BE2C (cell line): ENCODE measurements around the gene SLC12A6.

Experiments used
- DNase-seq: peaks from one replicate; pipeline ENCODE4 v3.0.0-alpha.2; 2020
- H3K27me3 ChIP-seq: fragments of 250-450 bp; sonication (Bioruptor Pico); 2 replicates; pipeline ENCODE4 v1.5.1; 2020; ENCODE audit warnings: mild to moderate bottlenecking
- H3K36me3 ChIP-seq: fragments of 250-450 bp; sonication (Bioruptor Pico); 2 replicates; pipeline ENCODE4 v1.5.1; 2020; ENCODE audit warnings: mild to moderate bottlenecking
- H3K4me1 ChIP-seq: fragments of 250-450 bp; sonication (Bioruptor Pico); 2 replicates; pipeline ENCODE4 v1.5.1; 2020
- H3K4me3 ChIP-seq: 2 replicates; pipeline ENCODE4 v1.5.1; 2011; ENCODE audit warnings: low read depth, low read length
- H3K9me3 ChIP-seq: fragments of 250-450 bp; sonication (Bioruptor Pico); 2 replicates; pipeline ENCODE4 v1.5.1; 2020
- TF ChIP-seq, protein P1 (sequence below): IDR thresholded peaks from 2 replicates; pipeline ENCODE4 v1.5.1; 2012; ENCODE audit warnings: mild to moderate bottlenecking, low read depth, low read length

The SLC12A6 gene

DNA sequence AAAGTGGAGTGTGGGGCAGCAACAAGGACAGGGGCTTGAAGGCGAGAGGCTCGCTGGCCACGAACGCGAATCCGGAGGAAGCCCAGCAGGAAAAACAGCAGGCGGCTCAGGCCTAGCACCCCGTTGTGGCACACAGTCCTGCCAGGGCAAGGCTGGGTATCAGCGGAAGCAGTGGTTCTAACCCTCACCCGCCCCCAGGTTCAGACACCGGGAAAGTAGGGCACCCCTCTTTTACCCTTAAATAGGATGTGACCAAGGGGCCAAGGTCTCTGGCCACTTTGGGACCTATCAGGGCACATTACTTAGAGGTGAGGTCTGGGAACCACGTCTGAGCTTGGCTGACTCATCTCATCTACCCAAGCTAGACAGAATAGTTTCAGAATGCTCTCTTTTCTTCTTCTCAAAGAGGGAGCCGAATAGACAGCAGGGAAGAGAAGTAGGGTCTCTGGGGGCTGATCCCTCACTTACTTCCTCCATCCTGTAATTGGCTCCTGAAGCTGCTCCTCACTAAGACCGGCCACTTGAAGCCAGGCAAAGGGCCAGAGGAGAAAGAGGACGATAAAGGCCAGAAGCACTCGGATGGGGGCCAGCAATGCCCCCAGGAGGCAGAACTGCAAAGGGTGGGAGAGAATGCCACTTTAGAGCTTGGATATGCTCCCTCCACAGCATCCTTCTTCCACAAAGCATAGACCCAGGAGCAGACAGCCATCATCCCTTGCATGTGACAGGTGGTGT, 27.7 kb upstream of the SLC12A6 start:
- Histone ChIP-seq H3K4me1 (no peaks in the 10 kb centered on the region), H3K4me3 (no peak overlapping the region; the same call in 1 of the 2 replicates), H3K9me3 (no peaks in the 10 kb centered on the region), H3K36me3 (no peaks in the 10 kb centered on the region), H3K27me3 (no peaks in the 10 kb centered on the region)
- no peak for DNase-seq
- TF ChIP-seq, protein P1, sequence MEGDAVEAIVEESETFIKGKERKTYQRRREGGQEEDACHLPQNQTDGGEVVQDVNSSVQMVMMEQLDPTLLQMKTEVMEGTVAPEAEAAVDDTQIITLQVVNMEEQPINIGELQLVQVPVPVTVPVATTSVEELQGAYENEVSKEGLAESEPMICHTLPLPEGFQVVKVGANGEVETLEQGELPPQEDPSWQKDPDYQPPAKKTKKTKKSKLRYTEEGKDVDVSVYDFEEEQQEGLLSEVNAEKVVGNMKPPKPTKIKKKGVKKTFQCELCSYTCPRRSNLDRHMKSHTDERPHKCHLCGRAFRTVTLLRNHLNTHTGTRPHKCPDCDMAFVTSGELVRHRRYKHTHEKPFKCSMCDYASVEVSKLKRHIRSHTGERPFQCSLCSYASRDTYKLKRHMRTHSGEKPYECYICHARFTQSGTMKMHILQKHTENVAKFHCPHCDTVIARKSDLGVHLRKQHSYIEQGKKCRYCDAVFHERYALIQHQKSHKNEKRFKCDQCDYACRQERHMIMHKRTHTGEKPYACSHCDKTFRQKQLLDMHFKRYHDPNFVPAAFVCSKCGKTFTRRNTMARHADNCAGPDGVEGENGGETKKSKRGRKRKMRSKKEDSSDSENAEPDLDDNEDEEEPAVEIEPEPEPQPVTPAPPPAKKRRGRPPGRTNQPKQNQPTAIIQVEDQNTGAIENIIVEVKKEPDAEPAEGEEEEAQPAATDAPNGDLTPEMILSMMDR: no peak

DNA sequence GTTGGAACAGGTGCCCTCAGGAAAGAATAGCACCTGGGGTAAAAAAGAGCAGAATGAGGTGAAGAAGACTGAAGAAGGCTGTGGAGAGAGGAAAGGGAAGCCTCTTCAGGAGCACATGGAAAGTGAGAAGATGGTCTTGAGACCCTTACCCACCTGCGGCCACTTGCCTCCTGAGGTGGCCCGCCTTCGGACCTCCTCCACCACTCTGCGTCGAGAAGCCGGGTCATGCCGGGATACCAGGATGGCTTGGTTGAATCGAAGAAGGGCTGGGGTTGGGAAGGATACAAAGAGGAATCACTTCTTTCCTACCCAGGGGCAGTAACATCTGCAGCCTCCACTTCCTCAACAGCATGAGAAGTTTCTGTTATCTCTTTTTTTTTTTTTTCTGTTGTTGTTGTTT, 26.5 kb upstream of the SLC12A6 start:
- DNase-seq: no peak
- Histone ChIP-seq H3K36me3 (peaks cover 5% of the 10 kb centered on the region), H3K4me3 (no peak overlapping the region), H3K4me1 (no peaks in the 10 kb centered on the region), H3K27me3 (no peaks in the 10 kb centered on the region), H3K9me3 (no peaks in the 10 kb centered on the region)
- TF ChIP-seq, protein P1: no peak

DNA sequence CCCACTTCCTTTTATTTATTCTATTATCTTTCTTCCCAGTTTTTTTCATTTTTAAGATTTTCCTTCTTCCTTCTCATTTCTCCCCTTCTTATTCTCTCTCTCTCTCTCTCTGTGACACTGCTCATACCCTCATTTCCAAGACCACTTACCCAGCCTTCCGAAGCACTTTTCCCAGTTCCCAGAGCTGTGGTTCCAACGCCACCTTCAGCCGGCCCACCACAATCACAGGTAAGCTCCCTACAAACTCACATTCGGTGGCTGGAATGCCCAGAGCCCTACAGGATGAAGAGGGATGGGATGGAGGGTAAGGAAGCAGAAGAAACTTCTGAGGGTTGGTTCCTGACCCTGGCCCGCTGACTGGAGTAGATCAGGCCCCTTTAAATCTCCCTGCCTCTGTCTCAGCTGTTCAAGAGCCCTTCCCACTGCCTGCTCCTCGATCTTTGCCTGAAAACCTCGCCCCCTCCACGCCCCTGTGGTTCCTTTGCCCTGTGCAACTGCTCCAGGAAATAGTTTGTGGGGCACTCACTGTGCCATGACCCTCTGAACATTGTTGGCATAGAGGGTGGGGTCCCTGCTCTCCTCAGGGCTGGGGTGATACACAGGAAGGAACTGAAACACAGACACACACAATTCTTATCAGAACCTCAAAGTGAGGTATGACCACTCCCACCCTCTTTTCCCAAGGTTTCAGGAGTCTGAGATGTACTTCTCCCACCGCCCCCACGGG, 24.6 kb upstream of the SLC12A6 start:
- H3K4me1 ChIP-seq: no peaks in the 10 kb centered on the region
- no peak for DNase-seq
- peaks cover 15% of the 10 kb centered on the region for H3K36me3 ChIP-seq
- no peaks in the 10 kb centered on the region for H3K9me3 ChIP-seq
- TF ChIP-seq, protein P1: no peak
- no peak overlapping the region for H3K4me3 ChIP-seq
- H3K27me3 ChIP-seq: no peaks in the 10 kb centered on the region

DNA sequence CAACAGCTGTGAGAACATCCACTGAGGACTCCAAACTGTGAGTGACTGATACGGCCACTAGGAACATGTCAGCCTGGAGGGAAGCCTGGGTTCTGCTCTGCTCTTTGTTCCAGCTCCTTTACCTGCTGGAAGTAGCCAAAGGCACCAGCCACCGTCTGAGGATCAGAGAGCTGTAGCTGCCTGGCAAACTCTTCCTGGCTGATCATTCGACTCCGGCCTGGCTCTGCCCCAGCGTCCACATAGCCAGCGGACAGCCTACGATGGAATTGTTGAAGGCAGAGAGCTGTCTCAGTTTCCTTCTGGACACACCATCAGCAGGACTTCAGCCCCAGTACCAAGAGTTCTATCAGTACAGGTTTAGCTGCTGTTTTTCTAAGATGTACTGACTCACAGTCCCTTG, 23.7 kb upstream of the SLC12A6 start:
- Histone ChIP-seq H3K4me3 (no peak overlapping the region), H3K27me3 (no peaks in the 10 kb centered on the region), H3K4me1 (no peaks in the 10 kb centered on the region), H3K9me3 (no peaks in the 10 kb centered on the region), H3K36me3 (peaks cover 16% of the 10 kb centered on the region)
- TF ChIP-seq, protein P1: no peak
- DNase-seq: no peak

DNA sequence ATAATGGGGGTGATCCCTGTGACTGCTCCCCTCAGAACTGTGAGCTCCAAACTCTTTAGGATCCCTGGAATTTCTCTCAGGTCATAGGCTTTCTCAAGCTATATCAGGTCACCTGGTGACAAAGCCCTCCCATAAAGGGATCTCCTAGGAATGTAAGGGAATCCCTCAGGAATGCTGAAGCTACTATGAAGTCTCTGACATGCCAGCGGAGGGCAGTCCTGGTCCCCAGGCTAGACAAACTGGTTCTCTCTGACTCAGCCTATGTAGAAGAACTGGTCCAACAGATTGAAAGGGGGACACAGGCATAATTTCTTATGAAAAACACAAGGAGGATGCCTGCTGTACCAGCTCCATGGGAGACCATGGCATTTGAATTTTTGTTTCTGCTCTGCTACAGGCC, 22.7 kb upstream of the SLC12A6 start:
- no peak overlapping the region for H3K4me3 ChIP-seq
- TF ChIP-seq, protein P1: no peak
- H3K36me3 ChIP-seq: peaks cover 16% of the 10 kb centered on the region
- no peaks in the 10 kb centered on the region for H3K27me3 ChIP-seq
- no peaks in the 10 kb centered on the region for H3K4me1 ChIP-seq
- DNase-seq: no peak
- no peaks in the 10 kb centered on the region for H3K9me3 ChIP-seq

DNA sequence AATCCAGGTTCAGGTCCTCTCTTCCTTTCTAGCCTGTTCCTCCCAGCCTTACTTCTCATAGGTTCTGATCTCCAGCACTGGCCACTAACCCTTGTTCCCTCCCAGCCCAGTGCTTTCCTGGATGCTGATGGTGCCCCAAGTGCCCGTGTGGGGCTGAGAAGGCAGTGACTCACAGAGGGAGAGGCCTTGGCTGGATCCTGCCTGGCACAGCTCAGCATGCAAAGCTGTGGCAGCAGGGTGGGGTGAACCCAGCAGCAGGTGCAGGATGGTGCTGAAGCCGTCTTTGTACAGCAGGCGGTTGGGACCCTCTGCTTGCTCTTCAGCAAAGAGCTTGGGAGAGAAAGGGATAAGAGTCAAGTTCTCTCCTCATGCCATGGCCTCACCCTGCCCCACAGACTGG, 21.8 kb upstream of the SLC12A6 start:
- Histone ChIP-seq H3K36me3 (peaks cover 16% of the 10 kb centered on the region), H3K27me3 (no peaks in the 10 kb centered on the region), H3K9me3 (no peaks in the 10 kb centered on the region), H3K4me3 (no peak overlapping the region), H3K4me1 (no peaks in the 10 kb centered on the region)
- no peak for DNase-seq
- TF ChIP-seq, protein P1: no peak
